CD4-positive, alpha-beta T cell (primary cell): ENCODE measurements around the gene ZBTB11. TPM values are rescaled to one million over a fixed set of nuclear protein-coding genes. Genes with fewer than 3 reads are reported as not detected.

Source experiments
- ATAC-seq: fragments of 200-7000 bp; cut with Tn5 transposase; one replicate; pipeline ENCODE4 v1.10.0; 2022; ENCODE audit warnings: mild to moderate bottlenecking; ENCODE audit not compliant: poor library complexity
- CTCF ChIA-PET: fragments of 350-600 bp; sonication (Branson Sonifier 250); formaldehyde crosslinking; loops from one replicate; lab custom pipeline; 2021; ENCODE audit warnings: antibody characterized with exemption, inconsistent platforms; lab: Charles Lee
- POLR2A ChIA-PET: fragments of 350-600 bp; sonication (Branson Sonifier 250); formaldehyde crosslinking; loops from one replicate; lab custom pipeline; 2021; ENCODE audit warnings: antibody characterized with exemption, inconsistent platforms; lab: Charles Lee
- DNase-seq, 14 experiments: peaks; one replicate each; pipeline ENCODE4 v3.0.0-alpha.2; 2013 to 2020; ENCODE audit warnings: mixed read lengths in 2 of 14
- H3K27ac ChIP-seq, 2 donors: one replicate each; pipeline versions ENCODE4 v1.5.1 to v1.7.0; 2013; ENCODE audit warnings: low read length in 2 of 2, low read depth in 1 of 2, mild to moderate bottlenecking in 1 of 2
- H3K27me3 ChIP-seq, 2 experiments: 1 replicate in 1 of 2; 2 replicates in 1 of 2; pipeline versions ENCODE4 v1.6.1 to v1.7.0; 2013; ENCODE audit warnings: low read length in 2 of 2, control low read depth in 1 of 2, mild to moderate bottlenecking in 1 of 2, moderate library complexity in 1 of 2; ENCODE audit not compliant: insufficient read depth in 2 of 2, control insufficient read depth in 1 of 2
- H3K36me3 ChIP-seq: one replicate; pipeline ENCODE4 v1.6.1; 2013; ENCODE audit warnings: low read length, control low read depth; ENCODE audit not compliant: insufficient read depth
- H3K4me1 ChIP-seq: one replicate; pipeline ENCODE4 v1.6.1; 2013; ENCODE audit warnings: low read length, control low read depth; ENCODE audit not compliant: insufficient read depth
- H3K4me3 ChIP-seq: one replicate; pipeline ENCODE4 v1.5.1; 2013; ENCODE audit warnings: mild to moderate bottlenecking, low read length, moderate library complexity
- H3K9me3 ChIP-seq, 2 experiments: 1 replicate in 1 of 2; 2 replicates in 1 of 2; pipeline versions ENCODE4 v1.6.1 to v1.7.0; 2013; ENCODE audit warnings: low read length in 2 of 2, mild to moderate bottlenecking in 2 of 2, control low read depth in 1 of 2, moderate library complexity in 1 of 2; ENCODE audit not compliant: control insufficient read depth in 1 of 2, insufficient read depth in 1 of 2
- H3K27ac Mint-ChIP-seq: one replicate; pipeline ENCODE4 v1.8.0; 2020; ENCODE audit warnings: mixed read lengths
- H3K27me3 Mint-ChIP-seq: one replicate; pipeline ENCODE4 v1.8.0; 2021; ENCODE audit warnings: mixed read lengths
- H3K36me3 Mint-ChIP-seq: one replicate; pipeline ENCODE4 v1.8.0; 2021; ENCODE audit warnings: low read depth, mixed read lengths
- H3K4me1 Mint-ChIP-seq: one replicate; pipeline ENCODE4 v1.8.0; 2021; ENCODE audit warnings: low read depth, mixed read lengths
- H3K4me3 Mint-ChIP-seq: one replicate; pipeline ENCODE4 v1.8.0; 2020; ENCODE audit warnings: mild to moderate bottlenecking, mixed read lengths
- H3K9me3 Mint-ChIP-seq: one replicate; pipeline ENCODE4 v1.8.0; 2020; ENCODE audit warnings: mixed read lengths
- CTCF ChIP-seq: fragments of 200-600 bp; IDR thresholded peaks from one replicate; pipeline ENCODE4 v1.8.0; 2022; ENCODE audit warnings: antibody characterized with exemption, mild to moderate bottlenecking
- intact Hi-C, 2 experiments: fragments of 100-400 bp; cut with DNase I in 1 of 2; cut with micrococcal nuclease in 1 of 2; formaldehyde crosslinking; loops; one replicate each; pipeline versions ENCODE4 v1.15.1 to v1.9.0; 2023 to 2025; cut with DNase I, micrococcal nuclease
- total RNA-seq, 174 experiments: library from RNA in 2 of 174; stranded (reverse) in 2 of 174; gene quantifications; one replicate each; pipeline ENCODE4 v1.2.3 and lab custom pipeline; 2021 to 2026

The ZBTB11 gene
- total RNA-seq, 2 experiments from 2014 or later: 73.5 to 76.6 TPM

GRCh38 chr3:101665357-101665756 lies 11.6 kb downstream of the ZBTB11 start:
- Mint-ChIP-seq H3K9me3 (no peaks in the 10 kb centered on the region), H3K27ac (no peak overlapping the region), H3K4me3 (no peak overlapping the region), H3K27me3 (no peaks in the 10 kb centered on the region), H3K4me1 (no peaks in the 10 kb centered on the region), H3K36me3 (peaks cover 94% of the 10 kb centered on the region)
- TF ChIP-seq CTCF: no peak
- Histone ChIP-seq H3K4me3 (no peak overlapping the region), H3K9me3 (no peaks in the 10 kb centered on the region), H3K4me1 (no peaks in the 10 kb centered on the region), H3K27me3 (no peaks in the 10 kb centered on the region), H3K36me3 (peaks cover 85% of the 10 kb centered on the region), H3K27ac (no peak overlapping the region)
- intact Hi-C loops: no loop called here
- ChIA-PET POLR2A (interaction anchor here (0.8 to 2.3 kb wide), 2 partner anchors 11 to 57 kb away, joined by 3 to 10 read pairs; partner anchors contain the start of gene ZBTB11), CTCF (interaction anchor here (1.9 kb wide), 1 partner anchor 11 kb away, joined by 5 read pairs; the partner anchor contains the start of gene ZBTB11)
- ATAC-seq: no peak
- DNase-seq: no peak

GRCh38 chr3:101660714-101661113 lies 16.2 kb downstream of the ZBTB11 start:
- Histone ChIP-seq H3K36me3 (peaks cover 97% of the 10 kb centered on the region), H3K27me3 (no peaks in the 10 kb centered on the region), H3K9me3 (no peaks in the 10 kb centered on the region), H3K4me3 (no peak overlapping the region), H3K27ac (no peak overlapping the region), H3K4me1 (no peaks in the 10 kb centered on the region)
- ChIA-PET POLR2A (no interaction called here), CTCF (no interaction called here)
- Mint-ChIP-seq H3K27ac (no peak overlapping the region), H3K27me3 (no peaks in the 10 kb centered on the region), H3K9me3 (no peaks in the 10 kb centered on the region), H3K4me1 (no peaks in the 10 kb centered on the region), H3K4me3 (no peak overlapping the region), H3K36me3 (peaks cover 97% of the 10 kb centered on the region)
- TF ChIP-seq CTCF: no peak
- no peak for DNase-seq
- intact Hi-C loops: no loop called here
- ATAC-seq: no peak

GRCh38 chr3:101656651-101657050 lies 20.3 kb downstream of the ZBTB11 start:
- H3K9me3 ChIP-seq: no peaks in the 10 kb centered on the region
- no peak for DNase-seq
- H3K4me1 ChIP-seq: no peaks in the 10 kb centered on the region
- peaks cover 94% of the 10 kb centered on the region for H3K36me3 ChIP-seq
- H3K27me3 ChIP-seq: no peaks in the 10 kb centered on the region
- Mint-ChIP-seq H3K27me3 (no peaks in the 10 kb centered on the region), H3K9me3 (no peaks in the 10 kb centered on the region), H3K4me1 (peaks cover 5% of the 10 kb centered on the region), H3K36me3 (peaks cover 100% of the 10 kb centered on the region), H3K4me3 (no peak overlapping the region), H3K27ac (no peak overlapping the region)
- no peak overlapping the region for H3K4me3 ChIP-seq
- POLR2A ChIA-PET: interaction anchor here (0.7 kb wide), 1 partner anchor 673 kb away, joined by 3 read pairs; no protein-coding TSS in a partner anchor
- CTCF ChIA-PET: no interaction called here
- no peak for TF ChIP-seq CTCF
- intact Hi-C loops: no loop called here
- H3K27ac ChIP-seq: no peak overlapping the region
- ATAC-seq: no peak
